ENCODE results near the gene WDR82.

The WDR82 gene

GRCh38 chr3:52221563-52222318 is 56.7 kb downstream of the WDR82 start:
- DNase-seq: peak; percentile 28

- no peak for DNase-seq
Observed at GRCh38 chr3:52221141-52221562, 57.3 kb downstream of the WDR82 start.

- peak; percentile 85 for DNase-seq
Observed at GRCh38 chr3:52220380-52221026, 57.9 kb downstream of the WDR82 start.

GRCh38 chr3:52218937-52219650 is 59.4 kb downstream of the WDR82 start:
- peak; percentile 36 for DNase-seq

GRCh38 chr3:52218454-52218853 is 60.0 kb downstream of the WDR82 start:
- peak; percentile 36 for DNase-seq

GRCh38 chr3:52218026-52218425 is 60.4 kb downstream of the WDR82 start:
- no peak for DNase-seq

GRCh38 chr3:52217409-52217805 is 61.0 kb downstream of the WDR82 start:
- no peak for DNase-seq

GRCh38 chr3:52216585-52217408 is 61.7 kb downstream of the WDR82 start:
- DNase-seq: peak; percentile 79

GRCh38 chr3:52215351-52215750 is 63.1 kb downstream of the WDR82 start:
- no peak for DNase-seq

GRCh38 chr3:52213901-52214300 is 64.5 kb downstream of the WDR82 start:
- no peak for DNase-seq

GRCh38 chr3:52213005-52213404 is 65.4 kb downstream of the WDR82 start:
- no peak for DNase-seq

- DNase-seq: no peak
Observed at GRCh38 chr3:52211268-52211891, 67.1 kb downstream of the WDR82 start.

- DNase-seq: no peak
Observed at GRCh38 chr3:52210550-52211046, 67.9 kb downstream of the WDR82 start.

- DNase-seq: no peak
Observed at GRCh38 chr3:52210037-52210436, 68.4 kb downstream of the WDR82 start.

- DNase-seq: no peak
Observed at GRCh38 chr3:52208556-52208955, 69.9 kb downstream of the WDR82 start.

- no peak for DNase-seq
Observed at GRCh38 chr3:52205727-52206372, 72.6 kb downstream of the WDR82 start.

Data from left hindlimb (tissue), 1 donor.